Measurements from ENCODE around the gene AP1M2.

Gene AP1M2

DNA sequence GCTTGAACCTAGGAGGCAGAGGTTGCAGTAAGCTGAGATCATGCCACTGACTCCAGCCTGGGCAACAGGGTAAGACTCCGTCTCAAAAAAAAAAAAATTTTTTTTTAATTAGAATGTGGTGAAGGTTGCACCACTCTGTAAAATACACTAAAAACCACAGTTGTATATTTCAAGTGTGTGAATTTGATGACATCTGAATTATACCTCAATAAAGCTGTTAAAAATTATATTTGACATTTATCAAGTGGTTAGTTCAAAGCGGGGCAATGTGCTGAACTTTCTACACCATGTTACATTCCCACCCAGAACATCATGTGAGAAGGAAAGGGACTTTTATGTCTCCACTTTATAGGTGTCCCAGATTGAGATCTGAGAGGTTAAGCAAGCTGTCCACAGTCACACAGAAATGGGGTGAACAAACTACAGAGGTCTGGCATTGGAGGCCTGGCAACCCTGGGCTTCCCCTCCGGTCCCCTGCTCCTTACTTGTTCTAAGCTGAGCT is 63.9 kb downstream of the AP1M2 start:
- no peaks in the 10 kb centered on the region for H3K9me3 ChIP-seq (ENCODE audit: control insufficient read depth, insufficient read depth, low read depth, low read length)
- ChIA-PET CTCF (interaction anchor here (0.6 to 1.7 kb wide), 2 partner anchors 14 to 220 kb away, joined by 4 to 5 read pairs; no protein-coding TSS in a partner anchor), POLR2A (no interaction called here)
- no peak overlapping the region for H3K27ac ChIP-seq (ENCODE audit: extremely low read depth, low read depth, low read length)
- no peaks in the 10 kb centered on the region for H3K4me1 ChIP-seq (ENCODE audit: control insufficient read depth, insufficient read depth, low read length)
- H3K36me3 ChIP-seq (ENCODE audit: control insufficient read depth in 2 of 2, insufficient read depth in 1 of 2, low read length in 2 of 2), result no peaks in the 10 kb centered on the region
- no peak overlapping the region for H3K4me3 ChIP-seq (ENCODE audit: low read depth, low read length)
- TF ChIP-seq ZBTB49 (tag by site-specific recombination; IDR thresholded peaks at IDR 0.05; ENCODE audit: low read depth), result no peak
- no peak for TF ChIP-seq ZNF501 (tag by site-specific recombination; IDR thresholded peaks at IDR 0.05)
- TF ChIP-seq ZNF621 (tag by site-specific recombination; IDR thresholded peaks at IDR 0.05), result no peak
- no peak for TF ChIP-seq ZNF175 (tag by site-specific recombination; IDR thresholded peaks at IDR 0.05)
- TF ChIP-seq ZNF404 (tag by site-specific recombination; IDR thresholded peaks at IDR 0.05), result no peak
- no peak for TF ChIP-seq ZNF239 (tag by site-specific recombination; IDR thresholded peaks at IDR 0.05)
- TF ChIP-seq ZNF518A (tag by site-specific recombination; conservative IDR thresholded peaks at IDR 0.05; ENCODE audit: low read depth), result no peak
- no peak for TF ChIP-seq IKZF3 (tag by site-specific recombination; IDR thresholded peaks at IDR 0.05)
- TF ChIP-seq SCRT1 (tag by site-specific recombination; IDR thresholded peaks at IDR 0.05; ENCODE audit: borderline replicate concordance), result no peak
- TF ChIP-seq, protein P1, sequence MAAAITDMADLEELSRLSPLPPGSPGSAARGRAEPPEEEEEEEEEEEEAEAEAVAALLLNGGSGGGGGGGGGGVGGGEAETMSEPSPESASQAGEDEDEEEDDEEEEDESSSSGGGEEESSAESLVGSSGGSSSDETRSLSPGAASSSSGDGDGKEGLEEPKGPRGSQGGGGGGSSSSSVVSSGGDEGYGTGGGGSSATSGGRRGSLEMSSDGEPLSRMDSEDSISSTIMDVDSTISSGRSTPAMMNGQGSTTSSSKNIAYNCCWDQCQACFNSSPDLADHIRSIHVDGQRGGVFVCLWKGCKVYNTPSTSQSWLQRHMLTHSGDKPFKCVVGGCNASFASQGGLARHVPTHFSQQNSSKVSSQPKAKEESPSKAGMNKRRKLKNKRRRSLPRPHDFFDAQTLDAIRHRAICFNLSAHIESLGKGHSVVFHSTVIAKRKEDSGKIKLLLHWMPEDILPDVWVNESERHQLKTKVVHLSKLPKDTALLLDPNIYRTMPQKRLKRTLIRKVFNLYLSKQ (tag by site-specific recombination; IDR thresholded peaks at IDR 0.05; ENCODE audit: borderline replicate concordance), result no peak
- no peak for TF ChIP-seq INSM2 (tag by site-specific recombination; IDR thresholded peaks at IDR 0.05)
- TF ChIP-seq ZNF423 (tag by site-specific recombination; IDR thresholded peaks at IDR 0.05), result no peak
- TF ChIP-seq ZNF138 (tag by site-specific recombination; IDR thresholded peaks at IDR 0.05; ENCODE audit: borderline replicate concordance), result no peak
